ENCODE measurements around the gene MRGPRD.

MRGPRD gene

GRCh38 chr11:68997995-68998348 is 17.2 kb upstream of the MRGPRD start:
- DNase-seq (ENCODE audit: low read depth): no peak
- TF ChIP-seq CTCF (conservative IDR thresholded peaks at IDR 0.05; ENCODE audit: low read depth, low read length): no peak
- H3K4me3 ChIP-seq (ENCODE audit: low read length): no peak overlapping the region

- H3K4me3 ChIP-seq (ENCODE audit: low read length): no peak overlapping the region
- no peak for TF ChIP-seq CTCF (conservative IDR thresholded peaks at IDR 0.05; ENCODE audit: low read depth, low read length)
- no peak for DNase-seq (ENCODE audit: low read depth)
Measured at GRCh38 chr11:68997124-68997994, 16.6 kb upstream of the MRGPRD start.

- H3K4me3 ChIP-seq (ENCODE audit: low read length): no peak overlapping the region
- no peak for DNase-seq (ENCODE audit: low read depth)
- no peak for TF ChIP-seq CTCF (conservative IDR thresholded peaks at IDR 0.05; ENCODE audit: low read depth, low read length)
Measured at GRCh38 chr11:68996376-68997123, 15.8 kb upstream of the MRGPRD start.

- H3K4me3 ChIP-seq (ENCODE audit: low read length): no peak overlapping the region
- TF ChIP-seq CTCF (conservative IDR thresholded peaks at IDR 0.05; ENCODE audit: low read depth, low read length): no peak
- DNase-seq (ENCODE audit: low read depth): no peak
Measured at GRCh38 chr11:68994894-68995285, 14.1 kb upstream of the MRGPRD start.

- no peak for TF ChIP-seq CTCF (conservative IDR thresholded peaks at IDR 0.05; ENCODE audit: low read depth, low read length)
- DNase-seq (ENCODE audit: low read depth): no peak
- no peak overlapping the region for H3K4me3 ChIP-seq (ENCODE audit: low read length)
Measured at GRCh38 chr11:68994161-68994893, 13.5 kb upstream of the MRGPRD start.

- no peak for TF ChIP-seq CTCF (conservative IDR thresholded peaks at IDR 0.05; ENCODE audit: low read depth, low read length)
- no peak overlapping the region for H3K4me3 ChIP-seq (ENCODE audit: low read length)
- DNase-seq (ENCODE audit: low read depth): no peak
Measured at GRCh38 chr11:68993546-68993945, 12.8 kb upstream of the MRGPRD start.

Data from retinal pigment epithelial cell (primary cell).